GM21360 (cell line): ENCODE data around the gene CBLL1.

Experiments
- ATAC-seq: cut with Tn5 transposase; IDR thresholded peaks from one replicate; pipeline ENCODE4 v1.9.1; 2021; ENCODE audit warnings: mild to moderate bottlenecking, moderate library complexity; ENCODE audit not compliant: unreplicated experiment

Gene CBLL1

GRCh38 chr7:107743567-107744344, at the start of gene CBLL1:
TSS of gene CBLL1 (plus strand) at chr7:107744142. CDS start at chr7:107744164, 22 bp downstream.
- peak; percentile 85 for ATAC-seq

- ATAC-seq = no peak
Measured at GRCh38 chr7:107694386-107694785, 49.6 kb upstream of the CBLL1 start.

DNA sequence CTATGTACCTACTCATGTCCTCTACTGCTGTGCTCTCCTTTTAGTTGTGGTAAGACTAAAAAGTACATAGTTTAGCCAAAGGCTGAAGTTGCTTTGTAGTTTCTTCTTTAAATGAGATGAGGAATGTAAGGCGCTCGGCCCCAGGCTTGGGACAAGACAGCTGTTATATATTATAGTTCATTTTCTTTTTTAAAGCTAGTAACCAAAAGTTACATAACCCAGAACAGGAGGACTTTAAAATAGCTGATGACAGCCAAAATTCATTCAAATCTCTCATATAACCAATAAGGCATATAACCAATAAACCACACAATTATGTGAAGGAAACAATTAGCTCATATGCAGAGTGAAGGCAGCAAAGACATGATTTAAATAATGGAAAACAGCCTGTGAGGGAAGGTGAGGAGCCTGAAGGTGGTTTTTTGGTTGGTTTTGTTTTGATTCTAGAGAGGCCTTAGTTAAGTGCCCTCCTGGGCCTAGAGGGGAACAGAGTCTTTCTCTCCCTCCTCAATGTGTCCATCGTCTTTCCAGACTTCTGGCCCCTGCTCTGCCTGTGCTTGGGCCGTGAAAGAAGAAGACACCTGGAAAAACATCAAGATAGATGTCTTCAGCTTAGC, 47.5 kb upstream of the CBLL1 start:
- no peak for ATAC-seq

DNA sequence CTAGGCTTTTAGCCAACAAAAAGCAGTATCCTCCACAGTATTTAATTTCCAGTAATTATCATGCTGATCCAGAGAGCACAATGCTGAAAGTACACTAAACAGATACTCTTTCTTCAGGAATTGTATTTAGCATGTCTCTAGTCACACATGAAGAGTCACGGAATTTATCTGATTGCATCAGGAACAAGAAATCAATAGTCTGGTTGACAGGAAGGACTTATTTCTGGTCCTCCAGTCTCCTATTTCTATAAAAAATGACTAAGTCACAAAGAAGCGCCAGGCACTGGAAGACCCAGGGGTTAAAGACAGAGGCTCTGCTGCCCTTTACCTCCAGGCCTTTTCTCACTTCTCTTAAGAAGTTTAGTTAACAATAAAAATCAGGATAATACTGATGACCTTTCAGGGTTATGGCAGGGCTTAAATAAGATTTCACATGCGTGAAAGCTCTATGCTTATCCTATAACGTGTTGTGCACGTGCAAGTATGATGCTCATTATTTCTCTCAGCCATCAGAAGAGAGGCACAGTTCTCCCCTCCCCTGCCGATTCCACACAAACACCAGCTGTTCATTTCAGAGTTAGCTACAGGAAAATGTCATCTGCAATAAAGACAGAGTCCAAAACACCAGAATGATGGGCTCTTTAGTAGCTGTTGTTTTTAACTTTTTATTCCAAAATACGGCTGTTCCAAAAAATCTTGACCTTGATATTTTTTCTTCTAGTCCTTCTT, 46.5 kb upstream of the CBLL1 start:
- no peak for ATAC-seq

- ATAC-seq = no peak
Measured at GRCh38 chr7:107700570-107700969, 43.4 kb upstream of the CBLL1 start.

- ATAC-seq = no peak
Measured at GRCh38 chr7:107701191-107701590, 42.8 kb upstream of the CBLL1 start.

DNA sequence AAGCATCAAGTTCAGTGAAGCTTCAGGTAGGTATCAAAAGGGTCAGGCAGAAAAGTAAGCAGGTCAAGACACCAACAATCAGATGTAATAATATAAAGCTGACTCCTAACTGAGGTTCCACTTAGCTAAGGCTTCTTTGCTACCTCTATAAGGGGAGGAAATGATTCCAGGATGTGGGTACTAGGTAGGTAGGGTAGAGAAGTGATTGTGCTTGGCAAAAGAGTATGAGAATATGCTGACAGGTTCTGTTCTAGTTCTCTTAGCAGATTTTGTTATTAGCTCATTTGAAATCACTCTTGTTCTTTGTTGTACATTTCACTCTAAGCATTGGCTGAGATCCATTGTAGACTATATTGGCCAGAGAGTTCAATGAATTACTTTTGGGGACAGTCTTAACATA, 40.7 kb upstream of the CBLL1 start:
- ATAC-seq = no peak

GRCh38 chr7:107703872-107704271, 40.1 kb upstream of the CBLL1 start:
- no peak for ATAC-seq

GRCh38 chr7:107708956-107709355, 35.0 kb upstream of the CBLL1 start:
- no peak for ATAC-seq

GRCh38 chr7:107711301-107711700, 32.6 kb upstream of the CBLL1 start:
- ATAC-seq = no peak

- no peak for ATAC-seq
Measured at GRCh38 chr7:107712025-107712424, 31.9 kb upstream of the CBLL1 start.

- no peak for ATAC-seq
Measured at GRCh38 chr7:107712896-107713295, 31.0 kb upstream of the CBLL1 start.

DNA sequence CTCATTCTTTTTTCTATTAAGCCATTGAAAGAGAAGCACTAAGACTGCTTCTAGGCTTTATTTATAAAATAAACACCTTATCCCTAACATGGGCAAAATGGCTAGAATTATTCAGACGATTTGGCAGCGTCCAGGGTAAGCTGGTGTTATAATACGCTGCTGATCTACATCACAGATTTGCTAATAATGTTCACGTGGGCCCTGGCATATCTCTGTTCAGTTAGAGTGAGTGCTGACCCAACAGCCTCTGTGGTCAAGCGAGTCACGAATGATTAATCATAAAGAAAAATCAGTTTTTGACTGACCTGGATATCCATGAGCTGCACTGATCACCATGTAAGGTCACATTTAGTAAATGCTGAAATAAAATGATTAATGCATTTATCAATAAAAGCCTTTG, 28.4 kb upstream of the CBLL1 start:
- no peak for ATAC-seq

- ATAC-seq = no peak
Measured at GRCh38 chr7:107718456-107719193, 25.3 kb upstream of the CBLL1 start.

- ATAC-seq = no peak
Measured at GRCh38 chr7:107721286-107721685, 22.7 kb upstream of the CBLL1 start.

DNA sequence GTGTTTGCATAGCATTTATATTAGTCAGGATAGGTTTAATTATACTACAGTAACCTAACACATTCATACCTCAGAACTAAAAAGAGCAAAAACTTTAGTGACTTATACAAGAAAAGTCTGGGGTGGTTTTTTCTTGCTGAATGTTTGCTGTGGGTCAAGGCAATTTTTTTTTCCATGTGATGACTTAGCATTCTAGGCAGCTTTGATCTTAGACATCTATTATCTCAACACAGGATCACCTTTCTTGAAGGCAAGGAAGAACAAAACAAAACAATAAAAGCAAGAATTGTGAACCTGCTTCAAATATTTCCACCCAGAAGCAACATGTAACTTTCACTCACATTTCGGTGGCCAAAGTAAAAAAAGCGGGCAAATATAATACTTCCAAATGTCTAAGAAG, 20.7 kb upstream of the CBLL1 start:
- no peak for ATAC-seq

GRCh38 chr7:107725138-107725740, 18.7 kb upstream of the CBLL1 start:
- ATAC-seq = no peak

- ATAC-seq = no peak
Measured at GRCh38 chr7:107726356-107727130, 17.4 kb upstream of the CBLL1 start.

DNA sequence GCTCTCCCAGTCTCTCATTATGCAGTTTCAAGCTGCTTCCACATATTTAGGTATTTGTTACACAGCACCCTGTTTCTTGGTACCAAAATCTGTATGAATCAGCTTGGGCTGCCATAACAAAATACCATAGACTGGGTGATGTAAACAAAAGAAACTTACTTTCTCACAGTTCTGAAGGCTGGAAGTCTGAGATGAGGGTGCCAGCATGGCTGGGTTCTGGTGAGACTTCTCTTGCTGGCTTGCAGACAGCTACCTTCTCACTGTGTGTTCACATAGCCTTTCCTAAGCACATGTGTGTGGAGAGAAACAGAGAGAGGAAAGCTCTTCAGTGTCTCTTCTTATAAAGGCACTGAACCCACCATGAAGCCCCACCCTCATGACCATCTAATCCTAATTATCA, 15.7 kb upstream of the CBLL1 start:
- ATAC-seq = no peak
